CD8-positive, alpha-beta memory T cell (primary cell): ENCODE measurements around the gene RABGAP1L. TPM values are rescaled to one million over a fixed set of nuclear protein-coding genes. Genes with fewer than 3 reads are reported as not detected.

ENCODE experiments used
- CTCF ChIA-PET: fragments of 350-600 bp; sonication (Branson Sonifier 250); formaldehyde crosslinking; loops from one replicate; lab custom pipeline; 2021; ENCODE audit warnings: antibody characterized with exemption; lab: Charles Lee
- POLR2A ChIA-PET: fragments of 350-600 bp; sonication (Branson Sonifier 250); formaldehyde crosslinking; loops from one replicate; lab custom pipeline; 2021; ENCODE audit warnings: antibody characterized with exemption; lab: Charles Lee
- DNase-seq, 5 donors: peaks; one replicate each; pipeline versions ENCODE4 v3.0.0 to v3.0.0-alpha.2; 2020 to 2022; ENCODE audit warnings: mixed read lengths in 1 of 5
- H3K27ac ChIP-seq: one replicate; pipeline ENCODE4 v1.7.0; 2013; ENCODE audit warnings: low read depth, mild to moderate bottlenecking, low read length, moderate library complexity
- H3K27me3 ChIP-seq: 2 replicates; pipeline ENCODE4 v1.7.0; 2013; ENCODE audit warnings: low read length, mild to moderate bottlenecking; ENCODE audit not compliant: insufficient read depth, poor library complexity, severe bottlenecking
- H3K36me3 ChIP-seq: 2 replicates; pipeline ENCODE4 v1.7.0; 2013; ENCODE audit warnings: mild to moderate bottlenecking, low read length, moderate library complexity; ENCODE audit not compliant: insufficient read depth
- H3K4me1 ChIP-seq: 2 replicates; pipeline ENCODE4 v1.7.0; 2013; ENCODE audit warnings: mild to moderate bottlenecking, low read length, moderate library complexity; ENCODE audit not compliant: insufficient read depth
- H3K4me3 ChIP-seq: 2 replicates; pipeline ENCODE4 v1.7.0; 2013; ENCODE audit warnings: mild to moderate bottlenecking, low read length
- H3K9me3 ChIP-seq: 2 replicates; pipeline ENCODE4 v1.7.0; 2013; ENCODE audit warnings: mild to moderate bottlenecking, low read length
- H3K27ac Mint-ChIP-seq, 8 donors: one replicate each; pipeline ENCODE4 v1.8.0; 2020 to 2021; ENCODE audit warnings: mixed read lengths in 8 of 8, mild to moderate bottlenecking in 6 of 8, inconsistent platforms in 3 of 8, moderate library complexity in 3 of 8
- H3K27me3 Mint-ChIP-seq, 2 donors: one replicate each; pipeline ENCODE4 v1.8.0; 2020 to 2021; ENCODE audit warnings: mixed read lengths in 2 of 2, mild to moderate bottlenecking in 1 of 2, moderate library complexity in 1 of 2
- H3K36me3 Mint-ChIP-seq, 3 donors: one replicate each; pipeline ENCODE4 v1.8.0; 2020 to 2021; ENCODE audit warnings: mixed read lengths in 3 of 3, inconsistent platforms in 1 of 3, mild to moderate bottlenecking in 1 of 3
- H3K4me1 Mint-ChIP-seq, 3 donors: one replicate each; pipeline ENCODE4 v1.8.0; 2020 to 2021; ENCODE audit warnings: mixed read lengths in 3 of 3, inconsistent platforms in 1 of 3, mild to moderate bottlenecking in 1 of 3
- H3K4me3 Mint-ChIP-seq, 7 donors: one replicate each; pipeline ENCODE4 v1.8.0; 2020 to 2021; ENCODE audit warnings: mixed read lengths in 7 of 7, mild to moderate bottlenecking in 6 of 7, moderate library complexity in 4 of 7, inconsistent platforms in 2 of 7
- H3K9me3 Mint-ChIP-seq, 5 donors: one replicate each; pipeline ENCODE4 v1.8.0; 2020 to 2022; ENCODE audit warnings: mixed read lengths in 5 of 5, mild to moderate bottlenecking in 3 of 5, moderate library complexity in 2 of 5, inconsistent platforms in 1 of 5
- polyA plus RNA-seq: library from polyadenylated mRNA; unstranded; fragments of 300-500 nt; fragmentation: Illumina TruSeq; gene quantifications from one replicate; pipeline ENCODE4 v1.2.3, GENCODE V29; 2021
- total RNA-seq, 2 experiments: library from RNA; stranded (reverse); gene quantifications; one replicate each; pipeline ENCODE4 v1.2.3, GENCODE V29; 2021

The RABGAP1L gene
- total and polyA plus RNA-seq, 3 experiments from 2014 or later = 41.7 to 78.5 (median 42.7) TPM

DNA sequence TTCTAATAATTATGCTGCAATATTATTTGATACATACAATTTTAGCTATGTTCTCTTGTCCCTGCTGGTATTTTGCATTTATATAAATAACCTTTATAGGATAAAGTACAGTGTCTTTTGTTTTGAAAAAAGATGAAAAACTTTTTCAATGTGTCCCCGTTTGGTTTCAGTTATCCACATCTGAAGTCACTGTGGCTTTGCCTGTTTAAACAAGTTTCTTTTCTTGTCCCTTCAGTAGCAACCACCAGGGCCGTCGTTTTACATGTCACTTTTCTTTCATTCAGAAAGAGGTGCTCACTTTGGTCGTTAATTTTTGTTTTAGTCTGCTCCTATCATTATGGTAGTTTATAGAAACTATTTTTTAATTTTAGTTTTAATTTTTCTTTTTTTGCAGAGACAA, 41.4 kb downstream of the RABGAP1L start:
- POLR2A ChIA-PET = interaction anchor here (0.6 kb wide), 1 partner anchor 107 kb away, joined by 7 read pairs; no protein-coding TSS in a partner anchor
- CTCF ChIA-PET = interaction anchor here (0.6 to 1.1 kb wide), 3 partner anchors 11 to 17 kb away, joined by 3 to 4 read pairs (median 3); no protein-coding TSS in a partner anchor
- no peaks in the 10 kb centered on the region for H3K9me3 Mint-ChIP-seq
- H3K4me3 ChIP-seq = no peak overlapping the region
- H3K27ac Mint-ChIP-seq = peak overlapping the region in 2 of 8 donors; percentile 63 to 84
- H3K4me1 Mint-ChIP-seq = peaks cover 49 to 71% (median 53%) of the 10 kb centered on the region in 3 donors
- no peaks in the 10 kb centered on the region for H3K36me3 ChIP-seq
- H3K27me3 ChIP-seq = no peaks in the 10 kb centered on the region
- DNase-seq = peak in 1 of 5 donors; percentile 22
- H3K27ac ChIP-seq = no peak overlapping the region
- no peaks in the 10 kb centered on the region for H3K9me3 ChIP-seq
- peaks cover 9 to 14% (median 9%) of the 10 kb centered on the region in 3 donors for H3K36me3 Mint-ChIP-seq
- peaks cover 25% of the 10 kb centered on the region for H3K4me1 ChIP-seq
- no peaks in the 10 kb centered on the region for H3K27me3 Mint-ChIP-seq
- peak overlapping the region in 1 of 7 donors; percentile 38 for H3K4me3 Mint-ChIP-seq

DNA sequence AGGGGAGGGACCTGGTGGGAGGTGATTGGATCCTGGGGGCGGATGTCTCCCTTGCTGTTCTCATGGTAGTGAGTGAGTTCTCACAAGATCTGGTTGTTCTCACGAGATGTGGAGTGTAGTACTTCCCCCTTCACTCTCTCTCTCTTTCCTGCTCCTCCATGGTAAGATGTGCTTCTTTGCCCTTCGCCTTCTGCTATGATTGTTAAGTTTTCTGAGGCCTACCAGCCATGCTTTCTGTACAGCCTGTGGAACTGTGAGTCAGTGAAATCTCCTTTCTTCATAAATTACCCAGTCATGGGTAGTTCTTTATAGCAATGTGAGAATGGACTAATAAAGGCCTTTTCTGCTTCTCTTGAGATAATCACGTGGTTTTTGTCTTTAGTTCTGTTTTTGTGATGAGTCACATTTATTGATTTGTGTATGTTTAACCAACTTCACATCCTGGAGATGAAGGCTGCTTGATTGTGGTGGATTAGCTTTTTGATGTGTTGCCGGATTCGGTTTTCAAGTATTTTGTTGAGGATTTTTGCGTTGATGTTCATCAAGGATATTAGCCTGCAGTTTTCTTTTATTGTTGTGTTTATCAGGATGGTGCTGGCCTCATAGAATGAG, 45.5 kb downstream of the RABGAP1L start:
- Histone ChIP-seq H3K36me3 (no peaks in the 10 kb centered on the region), H3K9me3 (no peaks in the 10 kb centered on the region), H3K4me3 (no peak overlapping the region), H3K27me3 (no peaks in the 10 kb centered on the region), H3K4me1 (peaks cover 34% of the 10 kb centered on the region), H3K27ac (peak overlapping the region; percentile 60)
- H3K27ac Mint-ChIP-seq = peak overlapping the region; percentile 52 to 95 (median 74)
- ChIA-PET POLR2A (interaction anchor here (1.4 to 1.5 kb wide), 2 partner anchors 13 to 44 kb away, joined by 3 to 5 read pairs; no protein-coding TSS in a partner anchor), CTCF (interaction anchor here (1.0 to 1.4 kb wide), 3 partner anchors 13 to 44 kb away, joined by 3 to 4 read pairs (median 4); no protein-coding TSS in a partner anchor)
- H3K27me3 Mint-ChIP-seq = no peaks in the 10 kb centered on the region
- peaks cover 3 to 14% (median 4%) of the 10 kb centered on the region in 3 donors for H3K36me3 Mint-ChIP-seq
- peak in 1 of 5 donors; percentile 35 for DNase-seq
- no peaks in the 10 kb centered on the region for H3K9me3 Mint-ChIP-seq
- H3K4me3 Mint-ChIP-seq = peak overlapping the region in 6 of 7 donors; percentile 24 to 73 (median 62)
- peaks cover 57 to 81% (median 75%) of the 10 kb centered on the region in 3 donors for H3K4me1 Mint-ChIP-seq

DNA sequence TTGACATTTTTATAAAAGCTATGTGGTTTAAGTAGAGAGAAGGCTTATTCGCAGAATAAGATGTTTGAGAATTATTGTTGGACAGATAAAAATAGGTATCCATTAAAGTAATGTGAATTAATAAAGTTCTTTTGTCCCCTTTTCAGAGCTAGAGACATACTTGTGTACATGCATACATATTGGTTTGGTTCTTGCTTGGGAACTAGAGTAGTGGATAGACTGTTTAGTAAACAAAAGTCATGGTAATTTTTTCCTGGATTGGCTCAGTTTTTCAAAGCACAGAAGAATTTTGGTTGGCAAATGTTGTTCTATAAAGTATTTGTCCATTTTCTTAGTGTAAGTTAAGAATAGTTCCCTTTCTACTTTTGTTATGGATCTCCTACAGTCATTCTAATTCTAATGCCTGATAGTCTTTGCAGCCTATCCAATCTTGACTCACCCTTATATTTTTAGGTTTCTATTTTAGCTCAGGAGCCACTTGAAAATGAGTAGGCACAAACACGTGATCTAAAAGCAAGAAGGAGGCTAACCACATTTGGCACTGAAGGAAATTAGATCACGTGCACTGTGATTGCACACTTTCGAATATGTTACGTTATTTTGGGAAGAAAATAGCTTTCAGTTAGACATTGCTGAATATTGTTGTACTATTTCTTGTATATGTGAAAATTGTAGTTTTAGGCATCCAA, 47.0 kb downstream of the RABGAP1L start:
- Histone ChIP-seq H3K27me3 (no peaks in the 10 kb centered on the region), H3K36me3 (no peaks in the 10 kb centered on the region), H3K9me3 (no peaks in the 10 kb centered on the region), H3K4me3 (no peak overlapping the region), H3K4me1 (peaks cover 24% of the 10 kb centered on the region), H3K27ac (no peak overlapping the region)
- CTCF ChIA-PET = interaction anchor here (1.1 to 1.6 kb wide), 3 partner anchors 12 to 40 kb away, joined by 4 to 5 read pairs (median 4); no protein-coding TSS in a partner anchor
- Mint-ChIP-seq H3K4me1 (peaks cover 49 to 81% (median 74%) of the 10 kb centered on the region in 3 donors), H3K36me3 (peaks cover 4 to 18% (median 5%) of the 10 kb centered on the region in 3 donors), H3K27me3 (no peaks in the 10 kb centered on the region), H3K4me3 (peak overlapping the region; percentile 26 to 69 (median 52)), H3K9me3 (no peaks in the 10 kb centered on the region), H3K27ac (peak overlapping the region in 4 of 8 donors; percentile 10 to 95 (median 68))
- DNase-seq = no peak
- POLR2A ChIA-PET = interaction anchor here (0.5 to 1.5 kb wide), 5 partner anchors 12 to 730 kb away, joined by 3 to 6 read pairs (median 4); no protein-coding TSS in a partner anchor

DNA sequence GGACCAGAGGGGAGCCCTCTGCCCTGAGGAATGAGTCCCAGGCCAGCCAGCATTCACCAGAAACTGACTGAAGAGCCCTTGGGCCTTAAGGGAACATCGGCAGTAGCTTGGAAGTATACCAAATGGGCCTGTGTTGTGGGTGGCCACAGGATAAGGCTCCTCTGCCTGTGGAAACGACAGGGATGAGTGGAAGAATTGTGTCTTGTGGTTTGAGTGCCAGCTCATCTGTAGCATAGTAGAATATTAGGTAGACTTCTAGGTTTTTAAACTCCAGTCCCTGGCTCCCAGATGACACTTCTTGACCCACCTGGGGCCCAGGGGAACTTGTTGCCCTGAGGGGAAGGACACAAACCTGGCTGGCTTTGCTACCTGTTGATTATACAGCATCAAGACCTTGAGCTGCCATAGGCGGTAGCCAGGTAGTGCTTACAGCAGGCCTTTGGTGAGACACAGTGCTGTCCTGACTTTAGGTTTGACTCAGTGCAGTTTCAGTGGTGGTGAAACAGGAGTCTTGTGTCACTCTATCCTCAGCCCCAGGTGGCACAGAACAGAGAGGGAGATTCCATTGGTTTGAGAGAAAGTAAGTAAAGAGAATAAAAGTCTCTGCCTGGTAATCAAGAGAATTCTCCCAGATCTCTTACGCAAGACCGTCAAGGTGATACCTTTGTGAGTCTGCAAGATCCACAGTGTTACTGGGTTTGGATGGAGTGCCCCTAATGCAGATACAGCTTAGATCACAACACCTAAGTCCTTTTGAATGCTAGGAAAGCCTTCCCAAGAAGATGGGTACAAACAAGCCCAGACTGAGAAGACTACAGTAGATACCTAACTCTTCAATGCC, 50.2 kb downstream of the RABGAP1L start:
- peaks cover 21% of the 10 kb centered on the region for H3K4me1 ChIP-seq
- Mint-ChIP-seq H3K27ac (peak overlapping the region in 1 of 8 donors; percentile 4), H3K27me3 (no peaks in the 10 kb centered on the region), H3K4me1 (peaks cover 38 to 70% (median 65%) of the 10 kb centered on the region in 3 donors), H3K36me3 (peaks cover 3 to 5% (median 3%) of the 10 kb centered on the region in 3 donors), H3K4me3 (no peak overlapping the region), H3K9me3 (no peaks in the 10 kb centered on the region)
- no peak for DNase-seq
- no peak overlapping the region for H3K4me3 ChIP-seq
- ChIA-PET CTCF (no interaction called here), POLR2A (no interaction called here)
- H3K36me3 ChIP-seq = no peaks in the 10 kb centered on the region
- no peaks in the 10 kb centered on the region for H3K9me3 ChIP-seq
- no peaks in the 10 kb centered on the region for H3K27me3 ChIP-seq
- no peak overlapping the region for H3K27ac ChIP-seq

DNA sequence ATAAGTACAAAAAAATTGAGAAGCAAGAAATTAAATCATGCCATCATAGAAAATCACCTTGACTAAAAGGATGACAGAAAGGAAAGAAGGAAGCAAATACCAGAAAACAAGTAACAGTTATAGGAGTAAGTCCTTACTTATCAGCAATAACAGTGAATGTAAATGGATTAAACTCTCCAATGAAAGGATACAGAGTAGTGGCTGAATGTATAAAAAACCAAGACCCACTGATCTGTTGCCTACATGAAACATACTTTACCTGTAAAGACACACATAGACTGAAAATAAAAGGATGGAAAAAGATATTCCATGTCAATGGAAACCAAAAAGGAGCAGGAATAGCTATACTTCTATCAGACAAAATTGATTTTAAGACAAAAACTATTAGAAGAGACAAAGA, 52.2 kb downstream of the RABGAP1L start:
- no peaks in the 10 kb centered on the region for H3K9me3 Mint-ChIP-seq
- H3K4me3 ChIP-seq = no peak overlapping the region
- H3K27ac ChIP-seq = no peak overlapping the region
- H3K4me3 Mint-ChIP-seq = no peak overlapping the region
- H3K36me3 Mint-ChIP-seq = peaks cover 3 to 5% (median 3%) of the 10 kb centered on the region in 3 donors
- peak overlapping the region in 1 of 8 donors; percentile 7 for H3K27ac Mint-ChIP-seq
- no peak for DNase-seq
- peaks cover 25 to 60% (median 51%) of the 10 kb centered on the region in 3 donors for H3K4me1 Mint-ChIP-seq
- H3K27me3 Mint-ChIP-seq = no peaks in the 10 kb centered on the region
- H3K36me3 ChIP-seq = no peaks in the 10 kb centered on the region
- ChIA-PET CTCF (no interaction called here), POLR2A (no interaction called here)
- H3K9me3 ChIP-seq = no peaks in the 10 kb centered on the region
- peaks cover 2% of the 10 kb centered on the region for H3K4me1 ChIP-seq
- H3K27me3 ChIP-seq = no peaks in the 10 kb centered on the region

DNA sequence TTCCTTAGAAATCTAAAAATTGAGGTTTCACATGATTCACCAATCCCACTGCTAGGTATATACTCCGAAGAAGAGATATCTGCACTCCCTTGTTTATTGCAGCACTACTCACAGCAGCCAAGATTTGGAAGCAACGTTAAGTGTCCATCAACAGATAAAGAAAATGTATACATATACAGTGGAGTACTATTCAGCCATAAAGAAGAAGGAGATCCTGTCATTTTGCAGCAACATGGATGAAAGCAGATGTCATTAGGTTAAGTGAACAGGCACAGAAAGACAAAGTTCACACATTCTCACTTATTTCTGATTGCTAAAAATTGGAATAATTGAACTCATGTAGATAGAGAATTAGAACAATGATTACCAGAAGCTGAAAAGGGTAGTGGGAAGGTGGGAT, 56.4 kb downstream of the RABGAP1L start:
- Histone ChIP-seq H3K27ac (no peak overlapping the region), H3K4me1 (no peaks in the 10 kb centered on the region), H3K4me3 (no peak overlapping the region), H3K36me3 (no peaks in the 10 kb centered on the region), H3K27me3 (no peaks in the 10 kb centered on the region), H3K9me3 (no peaks in the 10 kb centered on the region)
- peaks cover 9 to 27% (median 21%) of the 10 kb centered on the region in 3 donors for H3K4me1 Mint-ChIP-seq
- no peaks in the 10 kb centered on the region for H3K9me3 Mint-ChIP-seq
- H3K36me3 Mint-ChIP-seq = peaks cover 0 to 9% (median 1%) of the 10 kb centered on the region in 3 donors
- no peak for DNase-seq
- no peak overlapping the region for H3K4me3 Mint-ChIP-seq
- peak overlapping the region in 3 of 8 donors; percentile 26 to 61 (median 30) for H3K27ac Mint-ChIP-seq
- H3K27me3 Mint-ChIP-seq = no peaks in the 10 kb centered on the region
- CTCF ChIA-PET = interaction anchor here (1.4 kb wide), 1 partner anchor 43 kb away, joined by 3 read pairs; no protein-coding TSS in a partner anchor
- POLR2A ChIA-PET = no interaction called here

DNA sequence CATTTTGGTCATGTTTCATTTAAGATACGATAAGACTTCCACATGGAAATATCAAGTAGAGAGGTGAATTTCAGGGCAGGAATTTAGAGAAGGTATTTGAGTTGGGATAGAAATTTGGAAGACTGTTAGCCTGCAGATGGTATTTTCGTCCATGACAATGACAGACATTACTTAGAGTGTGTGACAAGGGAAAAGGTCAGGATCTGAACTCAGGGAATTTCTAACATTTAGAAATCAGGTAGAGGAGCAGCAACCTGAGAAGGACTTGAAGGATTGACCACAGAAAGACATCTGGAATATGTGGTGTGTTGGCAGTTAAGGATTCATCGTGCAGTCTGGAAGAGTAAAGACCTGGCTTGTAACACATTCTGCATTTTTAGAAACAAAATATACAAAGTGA, 57.9 kb downstream of the RABGAP1L start:
- ChIA-PET CTCF (interaction anchor here (0.7 to 1.7 kb wide), 15 partner anchors 10 to 1475 kb away, joined by 3 to 5 read pairs (median 3); partner anchors contain the start of gene RABGAP1L), POLR2A (no interaction called here)
- no peak for DNase-seq
- no peaks in the 10 kb centered on the region for H3K27me3 ChIP-seq
- H3K4me3 Mint-ChIP-seq = no peak overlapping the region
- no peaks in the 10 kb centered on the region for H3K27me3 Mint-ChIP-seq
- H3K27ac ChIP-seq = no peak overlapping the region
- peaks cover 3 to 21% (median 6%) of the 10 kb centered on the region in 3 donors for H3K36me3 Mint-ChIP-seq
- no peaks in the 10 kb centered on the region for H3K9me3 ChIP-seq
- H3K4me3 ChIP-seq = no peak overlapping the region
- H3K27ac Mint-ChIP-seq = no peak overlapping the region
- no peaks in the 10 kb centered on the region for H3K4me1 ChIP-seq
- peaks cover 9 to 18% (median 9%) of the 10 kb centered on the region in 3 donors for H3K4me1 Mint-ChIP-seq
- H3K9me3 Mint-ChIP-seq = no peaks in the 10 kb centered on the region
- H3K36me3 ChIP-seq = no peaks in the 10 kb centered on the region
